HEK293T (cell line): ENCODE data around the gene KRT75.

ENCODE experiments used
- CTCF ChIA-PET: fragments of 350-600 bp; formaldehyde crosslinking; extraction: SDS; loops from one replicate; lab custom pipeline; 2021; ENCODE audit warnings: antibody characterized with exemption, inconsistent platforms; lab: Yijun Ruan, JAX
- POLR2A ChIA-PET: fragments of 350-600 bp; formaldehyde crosslinking; extraction: SDS; loops from one replicate; lab custom pipeline; 2020; ENCODE audit warnings: antibody characterized with exemption, inconsistent platforms; lab: Yijun Ruan, JAX
- DNase-seq: peaks from one replicate; pipeline ENCODE4 v3.0.0; 2012; ENCODE audit warnings: mixed read lengths; ENCODE audit errors: extremely low spot score
- ARNT ChIP-seq: fragments of 450-650 bp; IDR thresholded peaks from 2 replicates; pipeline ENCODE4 v1.6.1; 2017; ENCODE audit warnings: mild to moderate bottlenecking
- BHLHE40 ChIP-seq: fragments of 450-650 bp; IDR thresholded peaks from 2 replicates; pipeline ENCODE4 v1.6.1; 2016; ENCODE audit warnings: mild to moderate bottlenecking, moderate library complexity, borderline replicate concordance
- CTBP1 ChIP-seq: fragments of 450-650 bp; IDR thresholded peaks from 2 replicates; pipeline ENCODE4 v1.6.1; 2016; ENCODE audit warnings: borderline replicate concordance
- ELF4 ChIP-seq: fragments of 450-650 bp; IDR thresholded peaks from 2 replicates; pipeline ENCODE4 v1.6.1; 2017; ENCODE audit warnings: antibody characterized with exemption
- FOXA1 ChIP-seq: fragments of 450-650 bp; IDR thresholded peaks from 2 replicates; pipeline ENCODE4 v1.6.1; 2016; ENCODE audit warnings: mild to moderate bottlenecking
- FOXK2 ChIP-seq: fragments of 450-650 bp; IDR thresholded peaks from 2 replicates; pipeline ENCODE4 v1.6.1; 2016; ENCODE audit warnings: mild to moderate bottlenecking
- FOXM1 ChIP-seq: fragments of 450-650 bp; IDR thresholded peaks from 2 replicates; pipeline ENCODE4 v1.6.1; 2017; ENCODE audit warnings: mild to moderate bottlenecking, borderline replicate concordance
- HDGF ChIP-seq: fragments of 450-650 bp; IDR thresholded peaks from 2 replicates; pipeline ENCODE4 v1.6.1; 2017; ENCODE audit warnings: antibody characterized with exemption, borderline replicate concordance
- L3MBTL2 ChIP-seq: fragments of 450-650 bp; conservative IDR thresholded peaks from 2 replicates; pipeline ENCODE4 v1.6.1; 2016; ENCODE audit warnings: mild to moderate bottlenecking
- LEF1 ChIP-seq: fragments of 450-650 bp; IDR thresholded peaks from 2 replicates; pipeline ENCODE4 v1.6.1; 2017; ENCODE audit warnings: mild to moderate bottlenecking, borderline replicate concordance
- NFRKB ChIP-seq: fragments of 450-650 bp; IDR thresholded peaks from 2 replicates; pipeline ENCODE4 v1.6.1; 2016; ENCODE audit warnings: mild to moderate bottlenecking, moderate library complexity
- PKNOX1 ChIP-seq: fragments of 450-650 bp; IDR thresholded peaks from 2 replicates; pipeline ENCODE4 v1.6.1; 2016
- SP1 ChIP-seq: fragments of 450-650 bp; IDR thresholded peaks from 2 replicates; pipeline ENCODE4 v1.6.1; 2017
- SUZ12 ChIP-seq: fragments of 450-650 bp; IDR thresholded peaks from 2 replicates; pipeline ENCODE4 v1.6.1; 2016; ENCODE audit warnings: mild to moderate bottlenecking
- TARDBP ChIP-seq: fragments of 450-650 bp; IDR thresholded peaks from 2 replicates; pipeline ENCODE4 v1.6.1; 2016
- ZNF384 ChIP-seq: fragments of 450-650 bp; IDR thresholded peaks from 2 replicates; pipeline ENCODE4 v1.6.1; 2016

KRT75 gene

GRCh38 chr12:52423035-52423434 is 11.1 kb downstream of the KRT75 start:
- TF ChIP-seq FOXK2: no peak
- TF ChIP-seq L3MBTL2: no peak
- no peak for TF ChIP-seq ZNF384
- no peak for TF ChIP-seq TARDBP
- TF ChIP-seq ELF4: no peak
- no peak for TF ChIP-seq PKNOX1
- TF ChIP-seq SP1: no peak
- CTCF ChIA-PET: no interaction called here
- DNase-seq: no peak
- POLR2A ChIA-PET: no interaction called here

- TF ChIP-seq FOXA1 (no peak), BHLHE40 (no peak), SUZ12 (no peak), CTBP1 (no peak)
- ChIA-PET POLR2A (no interaction called here), CTCF (no interaction called here)
- DNase-seq: no peak
These were observed 14.5 kb downstream of the KRT75 start for GRCh38 chr12:52419656-52420055.

- CTCF ChIA-PET: no interaction called here
These were observed 15.5 kb downstream of the KRT75 start for GRCh38 chr12:52418576-52419110.

GRCh38 chr12:52417740-52418139 is 16.4 kb downstream of the KRT75 start:
- TF ChIP-seq BHLHE40 (no peak), TARDBP (no peak), L3MBTL2 (no peak), NFRKB (no peak), ELF4 (no peak), LEF1 (no peak), ZNF384 (no peak), CTBP1 (no peak), FOXM1 (no peak), SUZ12 (no peak), FOXK2 (no peak), ARNT (no peak), FOXA1 (no peak), HDGF (no peak), PKNOX1 (no peak), SP1 (no peak)
- ChIA-PET POLR2A (no interaction called here), CTCF (no interaction called here)
- DNase-seq: no peak

More at GRCh38 chr12:52418576-52419110, 15.5 kb downstream of the KRT75 start:
- no peak for DNase-seq
- TF ChIP-seq ZNF384: no peak
- TF ChIP-seq HDGF: no peak
- no peak for TF ChIP-seq PKNOX1
- no peak for TF ChIP-seq BHLHE40
- TF ChIP-seq L3MBTL2: no peak
- TF ChIP-seq CTBP1: no peak
- TF ChIP-seq FOXK2: no peak
- no peak for TF ChIP-seq NFRKB
- TF ChIP-seq ELF4: no peak
- no peak for TF ChIP-seq LEF1
- TF ChIP-seq SUZ12: no peak
- TF ChIP-seq FOXM1: no peak
- TF ChIP-seq FOXA1: no peak
- TF ChIP-seq SP1: no peak
- no peak for TF ChIP-seq ARNT
- TF ChIP-seq TARDBP: no peak
- POLR2A ChIA-PET: no interaction called here

GRCh38 chr12:52416795-52417194 is 17.4 kb downstream of the KRT75 start:
- ChIA-PET CTCF (no interaction called here), POLR2A (no interaction called here)
- DNase-seq: no peak
- TF ChIP-seq SUZ12 (no peak), FOXM1 (no peak), ELF4 (no peak), FOXA1 (no peak), FOXK2 (no peak), ARNT (no peak), NFRKB (no peak), ZNF384 (no peak), SP1 (no peak), L3MBTL2 (no peak), LEF1 (no peak), HDGF (no peak), TARDBP (no peak), PKNOX1 (no peak), BHLHE40 (no peak)
